K562 (cell line): Measurements from ENCODE around the gene SLC22A15. TPM values are rescaled to one million over a fixed set of nuclear protein-coding genes. Genes with fewer than 3 reads are reported as not detected.
A peak's percentile ranks its signal among the peaks of the same experiment; 100 is the strongest.

Experiments
- C11orf30 ChIP-seq: fragments of 450-650 bp; IDR thresholded peaks from 2 replicates; pipeline ENCODE4 v1.6.1; 2016; ENCODE audit warnings: low read depth, mild to moderate bottlenecking
- CREM ChIP-seq: IDR thresholded peaks from 2 replicates; pipeline ENCODE4 v1.6.1; 2014; ENCODE audit warnings: antibody characterized with exemption, low read depth
- ELF4 ChIP-seq: fragments of 450-650 bp; formaldehyde crosslinking; IDR thresholded peaks from 2 replicates; pipeline ENCODE4 v1.4.0; 2022; ENCODE audit warnings: missing genetic modification characterization
- FOXP4 ChIP-seq: sonication (generic); formaldehyde crosslinking; IDR thresholded peaks from 2 replicates; pipeline ENCODE4 v1.8.0; 2022; ENCODE audit warnings: mild to moderate bottlenecking, missing genetic modification reagents, borderline replicate concordance
- NEUROD1 ChIP-seq: fragments of 150-350 bp; IDR thresholded peaks from 2 replicates; pipeline ENCODE4 v1.6.1; 2014; ENCODE audit warnings: borderline replicate concordance, low read length, low read depth; ENCODE audit not compliant: partially characterized antibody
- POLR3G ChIP-seq: IDR thresholded peaks from 2 replicates; pipeline ENCODE4 v1.6.1; 2011; ENCODE audit not compliant: insufficient read length, insufficient replicate concordance; ENCODE audit errors: extremely low read depth
- SP1 ChIP-seq: sonication (generic); formaldehyde crosslinking; IDR thresholded peaks from 2 replicates; pipeline ENCODE4 v1.8.1; 2022; ENCODE audit warnings: mild to moderate bottlenecking, missing genetic modification reagents
- TRIM24 ChIP-seq, 2 experiments: fragments of 450-650 bp; IDR thresholded peaks; 2 replicates each; pipeline ENCODE4 v1.6.1; 2016
- ZBTB5 ChIP-seq: fragments of 450-650 bp; IDR thresholded peaks from 2 replicates; pipeline ENCODE4 v1.6.1; 2017; ENCODE audit warnings: antibody characterized with exemption
- ZNF12 ChIP-seq: sonication (generic); formaldehyde crosslinking; IDR thresholded peaks from 2 replicates; pipeline ENCODE4 v1.4.0; 2020; ENCODE audit warnings: mild to moderate bottlenecking, missing genetic modification reagents
- ZNF146 ChIP-seq: IDR thresholded peaks from one replicate; pipeline ENCODE4 v1.6.1; 2018; ENCODE audit warnings: missing compliant biosample characterization; ENCODE audit not compliant: unreplicated experiment
- polyA plus RNA-seq, 8 experiments: library from polyadenylated mRNA; depleted of rRNA in 4 of 8; stranded (reverse) in 5 of 8; unstranded in 3 of 8; fragments of >200 nt; fragmentation: Nextera tagmentation in 2 of 8; fragmentation: Illumina TruSeq in 1 of 8; extraction: Ambion mirVana in 2 of 8; extraction: Trizol in 1 of 8; gene quantifications; 2 replicates each; pipeline versions ENCODE4 v1.2.1 to v1.2.3, GENCODE V29; 2011 to 2014; ENCODE audit warnings: inconsistent platforms in 1 of 8, missing spikeins in 1 of 8
- total RNA-seq, 7 experiments: library from RNA; depleted of rRNA in 6 of 7; stranded (reverse); fragments of >200 nt in 6 of 7; fragmentation: Illumina TruSeq in 2 of 7; extraction: Trizol in 2 of 7; gene quantifications; 2 replicates each; pipeline versions ENCODE4 v1.2.1 to v1.2.3, GENCODE V29; 2011 to 2021; ENCODE audit warnings: low replicate concordance in 1 of 7
- TF ChIP-seq, protein P1 (sequence below): fragments of 450-650 bp; conservative IDR thresholded peaks from 2 replicates; pipeline ENCODE4 v1.6.1; 2016; ENCODE audit warnings: missing genetic modification characterization, low read depth, mild to moderate bottlenecking, control low read depth, missing compliant biosample characterization
- TF ChIP-seq, protein P2 (sequence below): IDR thresholded peaks from 2 replicates; pipeline ENCODE4 v1.6.1; 2016; ENCODE audit warnings: missing genetic modification characterization, missing compliant biosample characterization
- TF ChIP-seq, protein P3 (sequence below): fragments of 250-450 bp; sonication (Bioruptor Pico); IDR thresholded peaks from 2 replicates; pipeline ENCODE4 v1.4.0; 2020
- TF ChIP-seq, protein P4 (sequence below): sonication (generic); formaldehyde crosslinking; IDR thresholded peaks from 2 replicates; pipeline ENCODE4 v1.8.0; 2022; ENCODE audit warnings: mild to moderate bottlenecking, low read depth, missing genetic modification reagents
- TF ChIP-seq, protein P5 (sequence below): sonication (generic); formaldehyde crosslinking; IDR thresholded peaks from 2 replicates; pipeline ENCODE4 v1.8.1; 2023; ENCODE audit warnings: mild to moderate bottlenecking, missing genetic modification reagents, moderate library complexity

SLC22A15 gene
- total and polyA plus RNA-seq, 9 of the 15 experiments (the other 6 are each of a cell fraction or from before 2014, with no cell fraction given) = 0.24 to 2.7 (median 1.2) TPM

DNA sequence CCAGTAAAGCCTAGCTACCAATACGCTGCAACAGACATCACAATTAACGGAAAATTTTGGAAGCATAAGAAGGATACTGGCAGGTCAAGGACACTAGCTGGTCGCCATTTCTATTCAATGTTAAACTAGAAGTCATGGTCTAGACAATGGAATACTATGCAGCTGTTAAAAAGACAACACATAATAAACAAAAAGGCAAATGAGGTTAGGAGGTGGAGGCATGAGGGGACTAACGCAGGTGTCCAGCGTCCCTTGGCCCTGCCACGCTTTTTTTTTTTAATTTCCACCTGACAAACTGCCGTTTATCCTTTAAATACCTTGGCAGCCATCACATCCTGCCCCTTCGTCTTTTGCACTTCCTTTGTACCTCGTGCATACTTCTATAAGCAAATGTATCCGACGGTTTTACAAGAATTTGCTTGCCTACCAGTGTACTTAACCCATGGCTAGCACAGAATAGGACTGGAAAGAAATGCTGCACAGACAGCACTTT, 698 bp upstream of the SLC22A15 start (continued):
- TF ChIP-seq ZBTB5 (no peak), C11orf30 (0 out of 2 replicates have a peak, but pooled peaks have one; percentile 35), ZNF146 (CRISPR knock-in tag) (peak; percentile 98), NEUROD1 (no peak), SP1 (CRISPR knock-in tag) (no peak), TRIM24 (IDR thresholded peaks at IDR 0.05) (no peak), ZNF12 (no peak), ELF4 (CRISPR knock-in tag) (no peak), FOXP4 (CRISPR knock-in tag) (no peak), POLR3G (no peak), CREM (no peak)
- TF ChIP-seq, protein P1, sequence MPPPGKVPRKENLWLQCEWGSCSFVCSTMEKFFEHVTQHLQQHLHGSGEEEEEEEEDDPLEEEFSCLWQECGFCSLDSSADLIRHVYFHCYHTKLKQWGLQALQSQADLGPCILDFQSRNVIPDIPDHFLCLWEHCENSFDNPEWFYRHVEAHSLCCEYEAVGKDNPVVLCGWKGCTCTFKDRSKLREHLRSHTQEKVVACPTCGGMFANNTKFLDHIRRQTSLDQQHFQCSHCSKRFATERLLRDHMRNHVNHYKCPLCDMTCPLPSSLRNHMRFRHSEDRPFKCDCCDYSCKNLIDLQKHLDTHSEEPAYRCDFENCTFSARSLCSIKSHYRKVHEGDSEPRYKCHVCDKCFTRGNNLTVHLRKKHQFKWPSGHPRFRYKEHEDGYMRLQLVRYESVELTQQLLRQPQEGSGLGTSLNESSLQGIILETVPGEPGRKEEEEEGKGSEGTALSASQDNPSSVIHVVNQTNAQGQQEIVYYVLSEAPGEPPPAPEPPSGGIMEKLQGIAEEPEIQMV (tag) = no peak
- TF ChIP-seq, protein P2, sequence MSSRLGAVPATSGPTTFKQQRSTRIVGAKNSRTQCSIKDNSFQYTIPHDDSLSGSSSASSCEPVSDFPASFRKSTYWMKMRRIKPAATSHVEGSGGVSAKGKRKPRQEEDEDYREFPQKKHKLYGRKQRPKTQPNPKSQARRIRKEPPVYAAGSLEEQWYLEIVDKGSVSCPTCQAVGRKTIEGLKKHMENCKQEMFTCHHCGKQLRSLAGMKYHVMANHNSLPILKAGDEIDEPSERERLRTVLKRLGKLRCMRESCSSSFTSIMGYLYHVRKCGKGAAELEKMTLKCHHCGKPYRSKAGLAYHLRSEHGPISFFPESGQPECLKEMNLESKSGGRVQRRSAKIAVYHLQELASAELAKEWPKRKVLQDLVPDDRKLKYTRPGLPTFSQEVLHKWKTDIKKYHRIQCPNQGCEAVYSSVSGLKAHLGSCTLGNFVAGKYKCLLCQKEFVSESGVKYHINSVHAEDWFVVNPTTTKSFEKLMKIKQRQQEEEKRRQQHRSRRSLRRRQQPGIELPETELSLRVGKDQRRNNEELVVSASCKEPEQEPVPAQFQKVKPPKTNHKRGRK = peak; percentile 47; the same call in 1 of the 2 replicates
- TF ChIP-seq, protein P3, sequence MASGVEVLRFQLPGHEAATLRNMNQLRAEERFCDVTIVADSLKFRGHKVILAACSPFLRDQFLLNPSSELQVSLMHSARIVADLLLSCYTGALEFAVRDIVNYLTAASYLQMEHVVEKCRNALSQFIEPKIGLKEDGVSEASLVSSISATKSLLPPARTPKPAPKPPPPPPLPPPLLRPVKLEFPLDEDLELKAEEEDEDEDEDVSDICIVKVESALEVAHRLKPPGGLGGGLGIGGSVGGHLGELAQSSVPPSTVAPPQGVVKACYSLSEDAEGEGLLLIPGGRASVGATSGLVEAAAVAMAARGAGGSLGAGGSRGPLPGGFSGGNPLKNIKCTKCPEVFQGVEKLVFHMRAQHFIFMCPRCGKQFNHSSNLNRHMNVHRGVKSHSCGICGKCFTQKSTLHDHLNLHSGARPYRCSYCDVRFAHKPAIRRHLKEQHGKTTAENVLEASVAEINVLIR = no peak
- TF ChIP-seq, protein P4, sequence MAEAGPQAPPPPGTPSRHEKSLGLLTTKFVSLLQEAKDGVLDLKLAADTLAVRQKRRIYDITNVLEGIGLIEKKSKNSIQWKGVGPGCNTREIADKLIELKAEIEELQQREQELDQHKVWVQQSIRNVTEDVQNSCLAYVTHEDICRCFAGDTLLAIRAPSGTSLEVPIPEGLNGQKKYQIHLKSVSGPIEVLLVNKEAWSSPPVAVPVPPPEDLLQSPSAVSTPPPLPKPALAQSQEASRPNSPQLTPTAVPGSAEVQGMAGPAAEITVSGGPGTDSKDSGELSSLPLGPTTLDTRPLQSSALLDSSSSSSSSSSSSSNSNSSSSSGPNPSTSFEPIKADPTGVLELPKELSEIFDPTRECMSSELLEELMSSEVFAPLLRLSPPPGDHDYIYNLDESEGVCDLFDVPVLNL (CRISPR knock-in tag) = no peak
- TF ChIP-seq, protein P5, sequence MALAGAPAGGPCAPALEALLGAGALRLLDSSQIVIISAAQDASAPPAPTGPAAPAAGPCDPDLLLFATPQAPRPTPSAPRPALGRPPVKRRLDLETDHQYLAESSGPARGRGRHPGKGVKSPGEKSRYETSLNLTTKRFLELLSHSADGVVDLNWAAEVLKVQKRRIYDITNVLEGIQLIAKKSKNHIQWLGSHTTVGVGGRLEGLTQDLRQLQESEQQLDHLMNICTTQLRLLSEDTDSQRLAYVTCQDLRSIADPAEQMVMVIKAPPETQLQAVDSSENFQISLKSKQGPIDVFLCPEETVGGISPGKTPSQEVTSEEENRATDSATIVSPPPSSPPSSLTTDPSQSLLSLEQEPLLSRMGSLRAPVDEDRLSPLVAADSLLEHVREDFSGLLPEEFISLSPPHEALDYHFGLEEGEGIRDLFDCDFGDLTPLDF = no peak
